Peyer's patch (tissue), 4 donors: Measurements from ENCODE around the gene PTRHD1. TPM values are rescaled to one million over a fixed set of nuclear protein-coding genes. Genes with fewer than 3 reads are reported as not detected.
"Not testable (repeated sequence)": the region's sequence is repeated elsewhere in the genome, so short reads cannot be mapped to it uniquely, and the experiment has no call there.

Source experiments
- DNase-seq, 3 donors: peaks; one replicate each; pipeline ENCODE4 v3.0.0-alpha.2; 2017 to 2019
- H3K27ac ChIP-seq, 4 donors: fragments of 200-600 bp; sonication (generic); one replicate each; pipeline ENCODE4 v1.5.1; 2016 to 2019
- H3K27me3 ChIP-seq, 2 donors: fragments of 200-600 bp; sonication (generic); one replicate each; pipeline ENCODE4 v1.5.1; 2019
- H3K36me3 ChIP-seq, 3 donors: fragments of 200-600 bp; sonication (generic); one replicate each; pipeline ENCODE4 v1.5.1; 2016 to 2019
- H3K4me1 ChIP-seq, 4 donors: fragments of 200-600 bp; sonication (generic); one replicate each; pipeline ENCODE4 v1.5.1; 2016 to 2019
- H3K4me3 ChIP-seq, 4 donors: fragments of 200-600 bp; sonication (generic); 1 replicate in 3 of 4; 2 replicates in 1 of 4; pipeline ENCODE4 v1.5.1; 2016 to 2019; ENCODE audit warnings: mild to moderate bottlenecking in 1 of 4
- H3K9me3 ChIP-seq, 4 donors: fragments of 200-600 bp; sonication (generic); one replicate each; pipeline ENCODE4 v1.5.1; 2016 to 2019; ENCODE audit warnings: mild to moderate bottlenecking in 1 of 4
- CTCF ChIP-seq, 6 experiments: fragments of 450-650 bp in 4 of 6; fragments of 200-600 bp in 2 of 6; sonication (generic) in 1 of 6; IDR thresholded peaks; one replicate each; pipeline ENCODE4 v1.5.1; 2017 to 2019; ENCODE audit warnings: antibody characterized with exemption in 6 of 6, mild to moderate bottlenecking in 3 of 6, moderate library complexity in 1 of 6
- POLR2A ChIP-seq, 2 donors: fragments of 450-650 bp; IDR thresholded peaks; one replicate each; pipeline ENCODE4 v1.5.1; 2017; ENCODE audit warnings: antibody characterized with exemption in 2 of 2, mild to moderate bottlenecking in 2 of 2, moderate library complexity in 2 of 2
- total RNA-seq, 4 donors: library from RNA; depleted of rRNA; stranded (reverse); fragments of >200 nt; gene quantifications; one replicate each; pipeline ENCODE4 v1.1.0, GENCODE V29; 2016

The PTRHD1 gene
- total RNA-seq, 4 donors from 2014 or later: 19.9 to 38.7 (median 21.2) TPM

- Histone ChIP-seq H3K27me3 (no peaks in the 10 kb centered on the region), H3K27ac (no peak overlapping the region), H3K4me1 (no peaks in the 10 kb centered on the region), H3K4me3 (no peak overlapping the region), H3K9me3 (no peaks in the 10 kb centered on the region), H3K36me3 (peaks cover 0 to 44% (median 0%) of the 10 kb centered on the region in 3 donors)
- DNase-seq: no peak
- no peak for TF ChIP-seq CTCF (IDR thresholded peaks at IDR 0.05)
- TF ChIP-seq POLR2A (IDR thresholded peaks at IDR 0.05): no peak
These were observed 46.5 kb upstream of the PTRHD1 start for GRCh38 chr2:24839729-24840128.

- H3K36me3 ChIP-seq: peaks cover 0 to 53% (median 0%) of the 10 kb centered on the region in 3 donors
- no peak overlapping the region for H3K27ac ChIP-seq
- peak in 1 of 3 donors; percentile 21 for DNase-seq
These were observed 45.4 kb upstream of the PTRHD1 start for GRCh38 chr2:24838541-24838940.

GRCh38 chr2:24837996-24838513 is 44.9 kb upstream of the PTRHD1 start:
- Histone ChIP-seq H3K4me3 (no peak overlapping the region), H3K36me3 (peaks cover 0 to 53% (median 0%) of the 10 kb centered on the region in 3 donors), H3K4me1 (no peaks in the 10 kb centered on the region), H3K9me3 (no peaks in the 10 kb centered on the region), H3K27me3 (no peaks in the 10 kb centered on the region), H3K27ac (no peak overlapping the region)
- no peak for TF ChIP-seq POLR2A (IDR thresholded peaks at IDR 0.05)
- TF ChIP-seq CTCF (IDR thresholded peaks at IDR 0.05): no peak
- peak in 1 of 3 donors; percentile 10 for DNase-seq

More at GRCh38 chr2:24838541-24838940, 45.4 kb upstream of the PTRHD1 start:
- no peaks in the 10 kb centered on the region for H3K4me1 ChIP-seq
- TF ChIP-seq POLR2A (IDR thresholded peaks at IDR 0.05) (no peak), CTCF (IDR thresholded peaks at IDR 0.05) (no peak)
- no peaks in the 10 kb centered on the region for H3K9me3 ChIP-seq
- no peaks in the 10 kb centered on the region for H3K27me3 ChIP-seq
- no peak overlapping the region for H3K4me3 ChIP-seq

GRCh38 chr2:24836706-24837105 is 43.5 kb upstream of the PTRHD1 start:
- Histone ChIP-seq H3K36me3 (peaks cover 0 to 49% (median 0%) of the 10 kb centered on the region in 3 donors), H3K4me3 (no peak overlapping the region), H3K27me3 (no peaks in the 10 kb centered on the region), H3K4me1 (no peaks in the 10 kb centered on the region), H3K27ac (no peak overlapping the region), H3K9me3 (no peaks in the 10 kb centered on the region)
- DNase-seq: peak in 1 of 3 donors; percentile 33
- TF ChIP-seq CTCF (IDR thresholded peaks at IDR 0.05) (no peak), POLR2A (IDR thresholded peaks at IDR 0.05) (no peak)

- Histone ChIP-seq H3K27ac (no peak overlapping the region), H3K4me3 (no peak overlapping the region), H3K4me1 (no peaks in the 10 kb centered on the region), H3K9me3 (no peaks in the 10 kb centered on the region), H3K36me3 (peaks cover 0 to 44% (median 0%) of the 10 kb centered on the region in 3 donors), H3K27me3 (no peaks in the 10 kb centered on the region)
- no peak for TF ChIP-seq POLR2A (IDR thresholded peaks at IDR 0.05)
- no peak for TF ChIP-seq CTCF (IDR thresholded peaks at IDR 0.05)
- DNase-seq: no peak
These were observed 43.0 kb upstream of the PTRHD1 start for GRCh38 chr2:24836206-24836605.

GRCh38 chr2:24835411-24835810 is 42.2 kb upstream of the PTRHD1 start:
- peaks cover 0 to 40% (median 0%) of the 10 kb centered on the region in 3 donors for H3K36me3 ChIP-seq
- peak in 1 of 3 donors; percentile 12 for DNase-seq

More at GRCh38 chr2:24835411-24835810, 42.2 kb upstream of the PTRHD1 start:
- not testable (repeated sequence) for H3K27ac ChIP-seq, H3K4me3 ChIP-seq, H3K4me1 ChIP-seq, H3K9me3 ChIP-seq, H3K27me3 ChIP-seq
